GM23338 (cell line): ENCODE results near the gene CLDN7. TPM values are rescaled to one million over a fixed set of nuclear protein-coding genes. Genes with fewer than 3 reads are reported as not detected.
A peak's percentile ranks its signal among the peaks of the same experiment; 100 is the strongest.

Experiments used
- ATAC-seq: fragments of 200-7000 bp; cut with Tn5 transposase; 3 replicates; pipeline ENCODE4 v1.9.1; 2020
- DNase-seq: peaks from one replicate; pipeline ENCODE4 v3.0.0-alpha.2; 2015; ENCODE audit warnings: low spot score
- H2AFZ ChIP-seq: fragments of 200-600 bp; sonication (generic); 2 replicates; pipeline ENCODE4 v1.8.0; 2016; ENCODE audit warnings: antibody characterized with exemption, mild to moderate bottlenecking, moderate library complexity
- H3F3A ChIP-seq: fragments of 200-600 bp; sonication (generic); replicated peaks from 2 replicates; pipeline ENCODE4 v1.8.0; 2017; ENCODE audit warnings: antibody characterized with exemption, mixed run types, low read depth
- H3K27ac ChIP-seq: fragments of 200-600 bp; sonication (generic); 2 replicates; pipeline ENCODE4 v1.6.1; 2016; ENCODE audit warnings: low read depth
- H3K27me3 ChIP-seq: fragments of 200-600 bp; sonication (generic); 2 replicates; pipeline ENCODE4 v1.8.0; 2016; ENCODE audit warnings: mild to moderate bottlenecking, mixed run types, moderate library complexity; ENCODE audit not compliant: insufficient read depth
- H3K36me3 ChIP-seq: fragments of 200-600 bp; sonication (generic); 2 replicates; pipeline ENCODE4 v1.8.0; 2016; ENCODE audit warnings: mild to moderate bottlenecking; ENCODE audit not compliant: insufficient read depth
- H3K4me1 ChIP-seq: fragments of 200-600 bp; sonication (generic); 2 replicates; pipeline ENCODE4 v1.8.0; 2016; ENCODE audit warnings: mild to moderate bottlenecking, moderate library complexity; ENCODE audit not compliant: insufficient read depth
- H3K4me2 ChIP-seq: fragments of 200-600 bp; sonication (generic); 2 replicates; pipeline ENCODE4 v1.7.1; 2017; ENCODE audit warnings: mixed run types
- H3K4me3 ChIP-seq: fragments of 200-600 bp; sonication (generic); 2 replicates; pipeline ENCODE4 v1.6.1; 2016; ENCODE audit warnings: mixed run types
- H3K79me2 ChIP-seq: fragments of 200-600 bp; sonication (generic); replicated peaks from 2 replicates; pipeline ENCODE4 v1.8.0; 2017; ENCODE audit warnings: mild to moderate bottlenecking; ENCODE audit not compliant: insufficient read depth
- H3K9me2 ChIP-seq: fragments of 200-600 bp; sonication (generic); 2 replicates; pipeline ENCODE4 v1.8.0; 2017; ENCODE audit not compliant: insufficient read depth
- H4K20me1 ChIP-seq: fragments of 200-600 bp; sonication (generic); replicated peaks from 2 replicates; pipeline ENCODE4 v1.8.0; 2017; ENCODE audit warnings: mild to moderate bottlenecking; ENCODE audit not compliant: insufficient read depth
- H3K27ac Mint-ChIP-seq: 2 replicates; pipeline ENCODE4 v1.8.0; 2020; ENCODE audit warnings: inconsistent platforms, mild to moderate bottlenecking, moderate library complexity, mixed read lengths
- H3K27me3 Mint-ChIP-seq: 3 replicates; pipeline ENCODE4 v1.8.0; 2022; ENCODE audit warnings: low read depth, mild to moderate bottlenecking, moderate library complexity, mixed read lengths, inconsistent platforms; ENCODE audit not compliant: insufficient read depth, poor library complexity
- H3K36me3 Mint-ChIP-seq: 3 replicates; pipeline ENCODE4 v1.8.0; 2021; ENCODE audit warnings: low read depth, mild to moderate bottlenecking, inconsistent platforms, moderate library complexity, mixed read lengths
- H3K4me1 Mint-ChIP-seq: 3 replicates; pipeline ENCODE4 v1.8.0; 2020; ENCODE audit warnings: mild to moderate bottlenecking, inconsistent platforms, mixed read lengths
- H3K4me3 Mint-ChIP-seq: 3 replicates; pipeline ENCODE4 v1.8.0; 2021; ENCODE audit warnings: moderate library complexity, mild to moderate bottlenecking, inconsistent platforms, mixed read lengths
- H3K9me3 Mint-ChIP-seq: 3 replicates; pipeline ENCODE4 v1.8.0; 2020; ENCODE audit warnings: moderate library complexity, mild to moderate bottlenecking, inconsistent platforms, mixed read lengths
- CREB1 ChIP-seq: fragments of 250-450 bp; sonication (Bioruptor Pico); IDR thresholded peaks from 2 replicates; pipeline ENCODE4 v1.5.0; 2020; ENCODE audit warnings: low read depth, mild to moderate bottlenecking, moderate library complexity
- CTCF ChIP-seq, 2 experiments: fragments of 200-600 bp in 1 of 2; sonication (generic) in 1 of 2; conservative IDR thresholded peaks; 2 replicates each; pipeline versions ENCODE4 v1.5.1 to v1.6.1; 2016 to 2017; ENCODE audit warnings: antibody characterized with exemption in 2 of 2, low read depth in 2 of 2, mild to moderate bottlenecking in 2 of 2, moderate library complexity in 1 of 2
- ETS1 ChIP-seq: IDR thresholded peaks from 2 replicates; pipeline ENCODE4 v1.6.1; 2016; ENCODE audit warnings: antibody characterized with exemption
- EZH2 ChIP-seq: fragments of 200-600 bp; sonication (generic); IDR thresholded peaks from one replicate; pipeline ENCODE4 v1.8.0; 2017; ENCODE audit warnings: antibody characterized with exemption, mild to moderate bottlenecking, low read depth; ENCODE audit not compliant: unreplicated experiment
- EZH2phosphoT487 ChIP-seq: fragments of 200-600 bp; sonication (generic); IDR thresholded peaks from one replicate; pipeline ENCODE4 v1.8.1; 2018; ENCODE audit warnings: antibody characterized with exemption; ENCODE audit not compliant: unreplicated experiment
- JUNB ChIP-seq: IDR thresholded peaks from one replicate; pipeline ENCODE4 v1.6.1; 2016; ENCODE audit warnings: antibody characterized with exemption; ENCODE audit not compliant: unreplicated experiment
- NANOG ChIP-seq: IDR thresholded peaks from 2 replicates; pipeline ENCODE4 v1.6.1; 2016; ENCODE audit warnings: antibody characterized with exemption, borderline replicate concordance
- POLR2AphosphoS5 ChIP-seq: IDR thresholded peaks from 2 replicates; pipeline ENCODE4 v1.6.1; 2016; ENCODE audit warnings: antibody characterized with exemption, low read depth
- REST ChIP-seq: IDR thresholded peaks from one replicate; pipeline ENCODE4 v1.6.1; 2018; ENCODE audit warnings: antibody characterized with exemption; ENCODE audit not compliant: unreplicated experiment
- STAT1 ChIP-seq: IDR thresholded peaks from one replicate; pipeline ENCODE4 v1.6.1; 2016; ENCODE audit warnings: antibody characterized with exemption; ENCODE audit not compliant: unreplicated experiment
- ZNF114 ChIP-seq: fragments of 250-450 bp; sonication (Bioruptor Pico); IDR thresholded peaks from 2 replicates; pipeline ENCODE4 v1.5.0; 2020; ENCODE audit warnings: mild to moderate bottlenecking, moderate library complexity
- ZNF331 ChIP-seq: fragments of 250-450 bp; sonication (Bioruptor Pico); IDR thresholded peaks from 2 replicates; pipeline ENCODE4 v1.5.0; 2020; ENCODE audit warnings: low read depth, mild to moderate bottlenecking, moderate library complexity
- ZNF462 ChIP-seq: fragments of 250-450 bp; sonication (Bioruptor Pico); IDR thresholded peaks from 2 replicates; pipeline ENCODE4 v1.5.0; 2020; ENCODE audit warnings: mild to moderate bottlenecking, moderate library complexity
- polyA plus RNA-seq: library from polyadenylated mRNA; unstranded; fragments of >200 nt; fragmentation: Nextera tagmentation; extraction: Ambion mirVana; gene quantifications from 2 replicates; pipeline ENCODE4 v1.2.1, GENCODE V29; 2016
- total RNA-seq: library from RNA; depleted of rRNA; stranded (reverse); fragments of >200 nt; shearing (Covaris generic); gene quantifications from 2 replicates; pipeline ENCODE4 v1.2.3, GENCODE V29; 2014

CLDN7 gene
- total and polyA plus RNA-seq, 2 experiments from 2014 or later = 50.7 to 111 TPM

- Mint-ChIP-seq H3K27ac (peak within 1 kb of the TSS; percentile 89), H3K36me3 (peaks cover 44% of the 10 kb centered on the region), H3K9me3 (no peaks in the 10 kb centered on the region; the same call in 1 of the 3 replicates), H3K4me1 (peaks cover 49% of the 10 kb centered on the region), H3K4me3 (peak within 1 kb of the TSS; percentile 91), H3K27me3 (peaks cover 45% of the 10 kb centered on the region)
- Histone ChIP-seq H3K4me2 (peak within 1 kb of the TSS; percentile 92), H3K4me3 (peak within 1 kb of the TSS; percentile 83), H4K20me1 (peaks cover 22% of the 10 kb centered on the region), H2AFZ (peak within 1 kb of the TSS; percentile 90; the same call in 1 of the 2 replicates), H3K36me3 (peaks cover 9% of the 10 kb centered on the region; the same call in 1 of the 2 replicates), H3K4me1 (peaks cover 44% of the 10 kb centered on the region), H3K9me2 (no peaks in the 10 kb centered on the region), H3F3A (peaks cover 23% of the 10 kb centered on the region), H3K27ac (no peak within 1 kb of the TSS), H3K79me2 (peaks cover 12% of the 10 kb centered on the region), H3K27me3 (no peaks in the 10 kb centered on the region)
- peak; percentile 69 for ATAC-seq
- peak; percentile 95 for DNase-seq
- TF ChIP-seq STAT1 = no peak
- TF ChIP-seq CREB1 (CRISPR knock-in tag) = peak; percentile 48; the same call in 1 of the 2 replicates
- TF ChIP-seq EZH2 = no peak
- peak; percentile 86 for TF ChIP-seq POLR2AphosphoS5
- peak; percentile 89 for TF ChIP-seq ETS1
- TF ChIP-seq EZH2phosphoT487 = no peak
- no peak for TF ChIP-seq CTCF (conservative IDR thresholded peaks at IDR 0.05; ENCODE audit: low read depth in 2 of 2)
- no peak for TF ChIP-seq ZNF331 (CRISPR knock-in tag)
- no peak for TF ChIP-seq NANOG
- TF ChIP-seq JUNB = no peak
- TF ChIP-seq ZNF462 (CRISPR knock-in tag) = no peak
- TF ChIP-seq ZNF114 (CRISPR knock-in tag) = no peak
- no peak for TF ChIP-seq REST
These were observed 42.3 kb downstream of the CLDN7 start, which contains the start of the genes ACADVL and DLG4 for GRCh38 chr17:7219812-7220592. Gene ACADVL (plus strand): TSS chr17:7219938. CDS start chr17:7219985, 47 bp downstream. Gene DLG4 (minus strand): TSS chr17:7219836.
